ENCODE results near the gene FOXO1.

The FOXO1 gene

GRCh38 chr13:40563350-40564125 is 102.9 kb downstream of the FOXO1 start:
- H3K4me3 ChIP-seq (ENCODE audit: low read depth, low read length) = no peak overlapping the region
- no peak for DNase-seq (ENCODE audit: low read depth)
- TF ChIP-seq MYC (IDR thresholded peaks at IDR 0.05; ENCODE audit: low read depth, low read length) (no peak), POLR2A (IDR thresholded peaks at IDR 0.05; ENCODE audit: extremely low read depth, insufficient read length) (no peak), MAX (IDR thresholded peaks at IDR 0.05; ENCODE audit: low read depth, low read length) (no peak), CTCF (IDR thresholded peaks at IDR 0.05; ENCODE audit: low read depth, low read length) (no peak)

GRCh38 chr13:40562975-40563349 is 103.5 kb downstream of the FOXO1 start:
- no peak overlapping the region for H3K4me3 ChIP-seq (ENCODE audit: low read depth, low read length)
- TF ChIP-seq MAX (IDR thresholded peaks at IDR 0.05; ENCODE audit: low read depth, low read length) (0 out of 2 replicates have a peak, but pooled peaks have one; percentile 13), CTCF (IDR thresholded peaks at IDR 0.05; ENCODE audit: low read depth, low read length) (no peak)
- DNase-seq (ENCODE audit: low read depth) = peak; percentile 83

- DNase-seq (ENCODE audit: low read depth) = no peak
- no peak overlapping the region for H3K4me3 ChIP-seq (ENCODE audit: low read depth, low read length)
- TF ChIP-seq POLR2A (IDR thresholded peaks at IDR 0.05; ENCODE audit: extremely low read depth, insufficient read length) (no peak), CTCF (IDR thresholded peaks at IDR 0.05; ENCODE audit: low read depth, low read length) (no peak), MAX (IDR thresholded peaks at IDR 0.05; ENCODE audit: low read depth, low read length) (no peak), MYC (IDR thresholded peaks at IDR 0.05; ENCODE audit: low read depth, low read length) (no peak)
Observed at GRCh38 chr13:40559915-40560314, 106.5 kb downstream of the FOXO1 start.

GRCh38 chr13:40558656-40559055 is 107.8 kb downstream of the FOXO1 start:
- no peak for TF ChIP-seq POLR2A (IDR thresholded peaks at IDR 0.05; ENCODE audit: extremely low read depth, insufficient read length)
- TF ChIP-seq MYC (IDR thresholded peaks at IDR 0.05; ENCODE audit: low read depth, low read length) = no peak
- no peak for TF ChIP-seq CTCF (IDR thresholded peaks at IDR 0.05; ENCODE audit: low read depth, low read length)
- TF ChIP-seq MAX (IDR thresholded peaks at IDR 0.05; ENCODE audit: low read depth, low read length) = no peak
- no peak for DNase-seq (ENCODE audit: low read depth)
- H3K4me3 ChIP-seq (ENCODE audit: low read depth, low read length) = no peak overlapping the region

GRCh38 chr13:40556453-40556852 is 110.0 kb downstream of the FOXO1 start:
- H3K4me3 ChIP-seq (ENCODE audit: low read depth, low read length) = no peak overlapping the region
- no peak for TF ChIP-seq MAX (IDR thresholded peaks at IDR 0.05; ENCODE audit: low read depth, low read length)
- TF ChIP-seq CTCF (IDR thresholded peaks at IDR 0.05; ENCODE audit: low read depth, low read length) = no peak
- no peak for TF ChIP-seq MYC (IDR thresholded peaks at IDR 0.05; ENCODE audit: low read depth, low read length)
- TF ChIP-seq POLR2A (IDR thresholded peaks at IDR 0.05; ENCODE audit: extremely low read depth, insufficient read length) = no peak
- no peak for DNase-seq (ENCODE audit: low read depth)
